H9 (cell line): ENCODE results near the gene UBE3B. TPM values are rescaled to one million over a fixed set of nuclear protein-coding genes. Genes with fewer than 3 reads are reported as not detected.

Experiments used
- DNase-seq: peaks from one replicate; pipeline ENCODE4 v3.0.0-alpha.2; 2017
- H2AFZ ChIP-seq: one replicate; pipeline ENCODE4 v1.6.1; 2013; ENCODE audit warnings: mild to moderate bottlenecking, low read length, control low read depth, moderate library complexity
- H2AK5ac ChIP-seq: 2 replicates; pipeline ENCODE4 v1.6.1; 2013; ENCODE audit warnings: low read length, control low read depth, mixed read lengths; ENCODE audit not compliant: insufficient read length
- H2BK120ac ChIP-seq: one replicate; pipeline ENCODE4 v1.6.1; 2013; ENCODE audit warnings: low read depth, mild to moderate bottlenecking, low read length, control low read depth, inconsistent platforms; ENCODE audit not compliant: poor library complexity, severe bottlenecking
- H2BK12ac ChIP-seq: 2 replicates; pipeline ENCODE4 v1.6.1; 2013; ENCODE audit warnings: low read length, control low read depth, mixed read lengths, low read depth; ENCODE audit not compliant: insufficient read length
- H2BK15ac ChIP-seq: 2 replicates; pipeline ENCODE4 v1.6.1; 2013; ENCODE audit warnings: low read depth, low read length, control low read depth
- H2BK20ac ChIP-seq: one replicate; pipeline ENCODE4 v1.6.1; 2013; ENCODE audit warnings: low read depth, mild to moderate bottlenecking, low read length, control low read depth, inconsistent platforms; ENCODE audit not compliant: poor library complexity, severe bottlenecking
- H2BK5ac ChIP-seq: 2 replicates; pipeline ENCODE4 v1.6.1; 2013; ENCODE audit warnings: low read length, control low read depth, mixed read lengths; ENCODE audit not compliant: insufficient read length
- H3K14ac ChIP-seq: 2 replicates; pipeline ENCODE4 v1.6.1; 2013; ENCODE audit warnings: low read length, control low read depth; ENCODE audit not compliant: insufficient read depth
- H3K18ac ChIP-seq: 2 replicates; pipeline ENCODE4 v1.6.1; 2013; ENCODE audit warnings: low read depth, mild to moderate bottlenecking, mixed read lengths, low read length, control low read depth; ENCODE audit not compliant: insufficient read length
- H3K23ac ChIP-seq: 2 replicates; pipeline ENCODE4 v1.6.1; 2013; ENCODE audit warnings: low read length, control low read depth, mixed read lengths, low read depth; ENCODE audit not compliant: insufficient read length
- H3K23me2 ChIP-seq: 2 replicates; pipeline ENCODE4 v1.6.1; 2013; ENCODE audit warnings: low read depth, mild to moderate bottlenecking, mixed read lengths, low read length, control low read depth; ENCODE audit not compliant: insufficient read length, poor library complexity, severe bottlenecking
- H3K27ac ChIP-seq: 2 replicates; pipeline ENCODE4 v1.5.1; 2013; ENCODE audit warnings: low read length, control low read depth, mixed read lengths, low read depth; ENCODE audit not compliant: insufficient read length
- H3K27me3 ChIP-seq: 2 replicates; pipeline ENCODE4 v1.6.1; 2013; ENCODE audit warnings: low read length, control low read depth, inconsistent platforms; ENCODE audit not compliant: insufficient read depth
- H3K4ac ChIP-seq: 2 replicates; pipeline ENCODE4 v1.6.1; 2013; ENCODE audit warnings: low read depth, mild to moderate bottlenecking, control low read depth, inconsistent platforms, low read length, moderate library complexity
- H3K4me1 ChIP-seq: 2 replicates; pipeline ENCODE4 v1.6.1; 2013; ENCODE audit warnings: low read length, control low read depth, inconsistent platforms; ENCODE audit not compliant: insufficient read depth
- H3K4me2 ChIP-seq: 2 replicates; pipeline ENCODE4 v1.6.1; 2013; ENCODE audit warnings: low read length, control low read depth, mixed read lengths; ENCODE audit not compliant: insufficient read length, insufficient read depth
- H3K56ac ChIP-seq: 2 replicates; pipeline ENCODE4 v1.6.1; 2013; ENCODE audit warnings: low read depth, mild to moderate bottlenecking, mixed read lengths, low read length, control low read depth; ENCODE audit not compliant: insufficient read length
- H3K79me1 ChIP-seq: 2 replicates; pipeline ENCODE4 v1.6.1; 2013; ENCODE audit warnings: low read depth, mild to moderate bottlenecking, moderate library complexity, low read length, control low read depth, inconsistent platforms; ENCODE audit not compliant: insufficient read depth, poor library complexity, severe bottlenecking
- H3K79me2 ChIP-seq: 2 replicates; pipeline ENCODE4 v1.6.1; 2013; ENCODE audit warnings: low read length, control low read depth, inconsistent platforms; ENCODE audit not compliant: insufficient read depth
- H3K9ac ChIP-seq: 2 replicates; pipeline ENCODE4 v1.6.1; 2013; ENCODE audit warnings: low read length, control low read depth, mixed read lengths; ENCODE audit not compliant: insufficient read length; ENCODE audit errors: extremely low read depth
- H3K9me3 ChIP-seq: one replicate; pipeline ENCODE4 v1.6.1; 2013; ENCODE audit warnings: low read depth, low read length, inconsistent platforms; ENCODE audit not compliant: control insufficient read depth
- H3T11ph ChIP-seq: one replicate; pipeline ENCODE4 v1.6.1; 2013; ENCODE audit warnings: mild to moderate bottlenecking, low read length, control low read depth, inconsistent platforms
- H4K20me1 ChIP-seq: one replicate; pipeline ENCODE4 v1.6.1; 2013; ENCODE audit not compliant: control insufficient read depth, insufficient read length, insufficient read depth
- H4K5ac ChIP-seq: 2 replicates; pipeline ENCODE4 v1.6.1; 2013; ENCODE audit warnings: low read depth, mild to moderate bottlenecking, mixed read lengths, low read length, control low read depth; ENCODE audit not compliant: insufficient read length
- H4K8ac ChIP-seq: replicated peaks from 2 replicates; pipeline ENCODE4 v1.6.1; 2013; ENCODE audit warnings: low read length, control low read depth, mixed read lengths, low read depth; ENCODE audit not compliant: insufficient read length
- H4K91ac ChIP-seq: 2 replicates; pipeline ENCODE4 v1.6.1; 2013; ENCODE audit warnings: low read depth, mild to moderate bottlenecking, moderate library complexity, mixed read lengths, low read length, control low read depth; ENCODE audit not compliant: insufficient read length
- H3K27ac Mint-ChIP-seq, 3 experiments: 2 replicates in 2 of 3; 3 replicates in 1 of 3; pipeline ENCODE4 v1.8.0; 2020 to 2021; ENCODE audit warnings: mixed read lengths in 3 of 3, mild to moderate bottlenecking in 1 of 3, moderate library complexity in 1 of 3
- H3K27me3 Mint-ChIP-seq: 2 replicates; pipeline ENCODE4 v1.8.0; 2021; ENCODE audit warnings: low read depth, mild to moderate bottlenecking, moderate library complexity, mixed read lengths
- H3K36me3 Mint-ChIP-seq, 3 experiments: 2 replicates in 2 of 3; 3 replicates in 1 of 3; pipeline ENCODE4 v1.8.0; 2020 to 2021; ENCODE audit warnings: low read depth in 3 of 3, mixed read lengths in 3 of 3; ENCODE audit not compliant: insufficient read depth in 1 of 3
- H3K4me1 Mint-ChIP-seq, 2 experiments: 2 replicates each; pipeline ENCODE4 v1.8.0; 2020; ENCODE audit warnings: mixed read lengths in 2 of 2
- H3K4me3 Mint-ChIP-seq, 2 experiments: 2 replicates in 1 of 2; 3 replicates in 1 of 2; pipeline ENCODE4 v1.8.0; 2020 to 2021; ENCODE audit warnings: mild to moderate bottlenecking in 2 of 2, mixed read lengths in 2 of 2, moderate library complexity in 1 of 2
- H3K9me3 Mint-ChIP-seq, 2 experiments: 2 replicates in 1 of 2; 3 replicates in 1 of 2; pipeline ENCODE4 v1.8.0; 2020; ENCODE audit warnings: mild to moderate bottlenecking in 2 of 2, mixed read lengths in 2 of 2, moderate library complexity in 1 of 2
- CTCF ChIP-seq: fragments of 200-600 bp; sonication (generic); conservative IDR thresholded peaks from 3 replicates; pipeline ENCODE4 v1.8.0; 2021; ENCODE audit warnings: antibody characterized with exemption, mild to moderate bottlenecking
- WGBS: extraction: QIAGEN DNeasy Blood & Tissue Kit; methylation state at CpG from one replicate; pipeline ENCODE4 v1.1.7; 2013; ENCODE audit warnings: missing lambda C conversion rate, low lambda C conversion rate, mixed read lengths; ENCODE audit not compliant: insufficient read length; ENCODE audit errors: extremely low coverage; 5-methylcytosine and 5-hydroxymethylcytosine counted together
- total RNA-seq: library from RNA; stranded (reverse); gene quantifications from 2 replicates; pipeline ENCODE4 v1.2.1, GENCODE V29; 2021

UBE3B gene
- total RNA-seq, 1 experiment from 2014 or later = 24.2 TPM

GRCh38 chr12:109458086-109458485, 19.3 kb upstream of the UBE3B start:
- no peak overlapping the region for H2BK15ac ChIP-seq
- peak overlapping the region; percentile 42 for H2BK12ac ChIP-seq
- no peak overlapping the region for H2BK5ac ChIP-seq
- no peak overlapping the region for H4K8ac ChIP-seq
- no peak overlapping the region for H2AFZ ChIP-seq
- H3K23ac ChIP-seq = no peak overlapping the region
- peak overlapping the region; percentile 15 for H3K9ac ChIP-seq
- peak overlapping the region; percentile 42 for H2BK120ac ChIP-seq
- peak overlapping the region; percentile 13 for H3T11ph ChIP-seq
- peak overlapping the region; percentile 45 for H3K18ac ChIP-seq
- no peak for DNase-seq
- no CpG with 5 or more reads among the region's 4 CpGs for WGBS
- H3K27ac ChIP-seq = peak overlapping the region; percentile 88
- Mint-ChIP-seq H3K27ac (peak overlapping the region; percentile 97 to 100 (median 98)), H3K4me1 (peaks cover 59 to 61% of the 10 kb centered on the region in 2 experiments), H3K4me3 (peak overlapping the region; percentile 32 to 46), H3K27me3 (no peaks in the 10 kb centered on the region), H3K9me3 (no peaks in the 10 kb centered on the region; a peak in 2 of 5 replicates), H3K36me3 (peaks cover 32 to 60% (median 56%) of the 10 kb centered on the region in 3 experiments; a peak in 6 of 7 replicates)
- H3K4ac ChIP-seq = no peak overlapping the region; the same call in 1 of the 2 replicates
- no peak overlapping the region for H2BK20ac ChIP-seq
- peaks cover 31% of the 10 kb centered on the region; the same call in 1 of the 2 replicates for H3K4me1 ChIP-seq
- H4K91ac ChIP-seq = peak overlapping the region; percentile 5
- peaks cover 2% of the 10 kb centered on the region for H4K20me1 ChIP-seq
- H3K4me2 ChIP-seq = peak overlapping the region; percentile 34
- H3K14ac ChIP-seq = no peak overlapping the region; the same call in 1 of the 2 replicates
- H2AK5ac ChIP-seq = peak overlapping the region; percentile 1
- no peaks in the 10 kb centered on the region for H3K27me3 ChIP-seq
- no peak overlapping the region for H3K56ac ChIP-seq
- H3K79me1 ChIP-seq = peaks cover 6% of the 10 kb centered on the region
- H3K79me2 ChIP-seq = peaks cover 5% of the 10 kb centered on the region; the same call in 1 of the 2 replicates
- no peaks in the 10 kb centered on the region for H3K23me2 ChIP-seq
- no peak for TF ChIP-seq CTCF
- H3K9me3 ChIP-seq = no peaks in the 10 kb centered on the region
- H4K5ac ChIP-seq = no peak overlapping the region
